Measurements from ENCODE around the gene AKAP8. TPM values are rescaled to one million over a fixed set of nuclear protein-coding genes. Genes with fewer than 3 reads are reported as not detected.

The AKAP8 gene
- polyA plus RNA-seq, 1 donor from 2014 or later, result 22.7 TPM

DNA sequence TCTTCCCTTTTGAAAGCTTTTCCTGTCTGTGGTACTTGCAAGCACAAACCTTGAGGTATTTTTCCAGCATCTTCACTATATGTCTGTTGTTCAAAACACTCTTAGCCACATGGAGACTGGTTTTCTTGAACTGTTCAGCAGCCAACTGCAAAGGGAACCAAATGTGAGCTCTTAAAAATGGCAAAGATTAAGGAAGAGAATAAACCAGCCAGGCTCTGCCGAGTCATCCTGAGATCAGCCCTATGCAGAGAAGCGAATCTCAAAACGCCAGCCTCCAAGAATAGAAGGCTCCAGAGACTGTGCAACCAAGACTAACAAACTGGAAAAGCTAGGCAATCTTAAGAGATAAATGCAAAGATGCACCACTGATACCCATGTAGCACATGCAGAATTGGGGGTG is 20.7 kb downstream of the AKAP8 start:
- Histone ChIP-seq H3K9me2 (ENCODE audit: insufficient read depth, low read length) (no peaks in the 10 kb centered on the region), H3F3A (ENCODE audit: insufficient read depth, low read length, poor library complexity, severe bottlenecking) (no peaks in the 10 kb centered on the region), H3K4me2 (ENCODE audit: low read length) (no peak overlapping the region), H3K9me3 (ENCODE audit: low read length) (no peaks in the 10 kb centered on the region), H3K27me3 (ENCODE audit: insufficient read depth, low read depth, low read length) (no peaks in the 10 kb centered on the region), H3K79me2 (replicated peaks; ENCODE audit: insufficient read depth, low read length) (no peaks in the 10 kb centered on the region), H3K36me3 (ENCODE audit: insufficient read depth, low read length) (no peaks in the 10 kb centered on the region), H3K4me3 (ENCODE audit: low read length) (peak overlapping the region; percentile 47), H3K9ac (ENCODE audit: low read length) (peak overlapping the region; percentile 32), H2AFZ (ENCODE audit: low read depth, low read length) (no peak overlapping the region), H3K27ac (ENCODE audit: low read length) (peak overlapping the region; percentile 82), H4K20me1 (ENCODE audit: insufficient read depth) (no peaks in the 10 kb centered on the region)
- TF ChIP-seq RAD21 (conservative IDR thresholded peaks at IDR 0.05), result no peak
- no peak for TF ChIP-seq MXI1 (conservative IDR thresholded peaks at IDR 0.05; ENCODE audit: poor library complexity, severe bottlenecking)

DNA sequence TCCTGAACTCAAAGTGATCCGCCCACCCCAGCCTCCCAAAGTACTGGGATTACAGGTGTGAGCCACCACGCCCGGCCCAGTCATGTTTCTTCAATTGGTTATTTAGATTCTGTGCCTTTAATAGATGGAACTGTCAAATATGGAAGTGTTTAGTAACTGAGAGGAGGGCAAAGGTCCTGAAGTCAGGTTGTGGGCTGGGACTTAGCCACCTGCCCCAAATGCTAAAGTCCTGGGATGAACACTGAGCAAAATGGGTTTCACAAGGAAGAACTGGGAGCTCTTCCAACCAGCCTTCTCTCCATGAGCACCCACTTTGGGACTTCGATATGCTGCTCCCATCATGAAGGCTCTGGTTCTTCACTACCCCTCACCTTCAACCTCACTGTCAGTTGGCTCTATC is 21.7 kb downstream of the AKAP8 start:
- no peaks in the 10 kb centered on the region for H3K36me3 ChIP-seq (ENCODE audit: insufficient read depth, low read length)
- no peaks in the 10 kb centered on the region for H3K27me3 ChIP-seq (ENCODE audit: insufficient read depth, low read depth, low read length)
- H3K79me2 ChIP-seq (replicated peaks; ENCODE audit: insufficient read depth, low read length), result no peaks in the 10 kb centered on the region
- H3K4me3 ChIP-seq (ENCODE audit: low read length), result no peak overlapping the region
- H4K20me1 ChIP-seq (ENCODE audit: insufficient read depth), result no peaks in the 10 kb centered on the region
- H2AFZ ChIP-seq (ENCODE audit: low read depth, low read length), result no peak overlapping the region
- no peak overlapping the region for H3K4me2 ChIP-seq (ENCODE audit: low read length)
- no peaks in the 10 kb centered on the region for H3K9me2 ChIP-seq (ENCODE audit: insufficient read depth, low read length)
- H3F3A ChIP-seq (ENCODE audit: insufficient read depth, low read length, poor library complexity, severe bottlenecking), result no peaks in the 10 kb centered on the region
- peak overlapping the region; percentile 82 for H3K27ac ChIP-seq (ENCODE audit: low read length)
- no peaks in the 10 kb centered on the region for H3K9me3 ChIP-seq (ENCODE audit: low read length)
- H3K9ac ChIP-seq (ENCODE audit: low read length), result no peak overlapping the region
- TF ChIP-seq RAD21 (conservative IDR thresholded peaks at IDR 0.05) (no peak), SMC3 (conservative IDR thresholded peaks at IDR 0.05; ENCODE audit: poor library complexity) (no peak), TAF1 (IDR thresholded peaks at IDR 0.05; ENCODE audit: low read depth) (no peak), EP300 (conservative IDR thresholded peaks at IDR 0.05; ENCODE audit: poor library complexity, severe bottlenecking) (no peak)

DNA sequence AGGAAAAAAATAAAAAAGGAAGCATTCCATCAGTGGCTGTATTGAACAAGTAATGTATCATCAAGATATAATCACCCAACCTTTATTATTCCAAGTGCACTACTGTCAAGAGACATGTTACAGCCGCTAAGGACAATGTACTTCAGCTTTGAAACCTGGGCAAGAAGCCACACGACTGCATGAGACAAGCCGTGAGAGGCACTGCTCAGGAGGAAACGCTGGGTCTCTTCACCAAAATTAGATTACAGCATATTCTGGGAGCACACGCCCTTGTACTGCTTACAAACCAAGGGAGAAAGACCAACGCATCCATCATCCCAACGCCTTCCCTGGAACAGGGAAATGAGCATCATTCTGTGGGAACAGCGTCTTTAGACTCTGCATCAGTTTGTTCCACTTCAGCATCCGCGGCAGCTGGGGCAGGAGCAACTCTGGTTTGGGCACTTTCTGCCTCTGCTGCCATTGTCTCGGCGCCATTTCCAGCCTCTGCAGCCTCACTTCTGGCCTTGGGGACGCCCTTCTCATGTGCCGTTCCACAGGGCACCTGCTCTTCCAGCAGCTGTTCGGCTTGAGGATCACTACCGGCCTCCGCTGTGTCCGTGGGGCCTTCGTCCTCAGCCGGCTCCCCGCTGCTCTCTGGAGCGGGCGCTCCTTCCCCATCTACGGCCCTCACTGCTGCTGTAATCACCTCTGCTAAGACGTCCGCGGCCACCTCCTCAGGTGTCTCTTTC is 24.9 kb downstream of the AKAP8 start:
- H3K79me2 ChIP-seq (replicated peaks; ENCODE audit: insufficient read depth, low read length), result no peaks in the 10 kb centered on the region
- H4K20me1 ChIP-seq (ENCODE audit: insufficient read depth), result no peaks in the 10 kb centered on the region
- no peaks in the 10 kb centered on the region for H3K9me2 ChIP-seq (ENCODE audit: insufficient read depth, low read length)
- no peaks in the 10 kb centered on the region for H3F3A ChIP-seq (ENCODE audit: insufficient read depth, low read length, poor library complexity, severe bottlenecking)
- H3K36me3 ChIP-seq (ENCODE audit: insufficient read depth, low read length), result no peaks in the 10 kb centered on the region
- no peaks in the 10 kb centered on the region for H3K9me3 ChIP-seq (ENCODE audit: low read length)
- TF ChIP-seq SMC3 (conservative IDR thresholded peaks at IDR 0.05; ENCODE audit: poor library complexity) (no peak), TAF1 (IDR thresholded peaks at IDR 0.05; ENCODE audit: low read depth) (no peak), RAD21 (conservative IDR thresholded peaks at IDR 0.05) (no peak), EZH2 (IDR thresholded peaks at IDR 0.05; ENCODE audit: borderline replicate concordance, insufficient read depth, low read length, poor library complexity, severe bottlenecking) (no peak), EP300 (conservative IDR thresholded peaks at IDR 0.05; ENCODE audit: poor library complexity, severe bottlenecking) (no peak), POLR2AphosphoS5 (IDR thresholded peaks at IDR 0.05) (no peak), MXI1 (conservative IDR thresholded peaks at IDR 0.05; ENCODE audit: poor library complexity, severe bottlenecking) (no peak)
- TF ChIP-seq, protein P1, sequence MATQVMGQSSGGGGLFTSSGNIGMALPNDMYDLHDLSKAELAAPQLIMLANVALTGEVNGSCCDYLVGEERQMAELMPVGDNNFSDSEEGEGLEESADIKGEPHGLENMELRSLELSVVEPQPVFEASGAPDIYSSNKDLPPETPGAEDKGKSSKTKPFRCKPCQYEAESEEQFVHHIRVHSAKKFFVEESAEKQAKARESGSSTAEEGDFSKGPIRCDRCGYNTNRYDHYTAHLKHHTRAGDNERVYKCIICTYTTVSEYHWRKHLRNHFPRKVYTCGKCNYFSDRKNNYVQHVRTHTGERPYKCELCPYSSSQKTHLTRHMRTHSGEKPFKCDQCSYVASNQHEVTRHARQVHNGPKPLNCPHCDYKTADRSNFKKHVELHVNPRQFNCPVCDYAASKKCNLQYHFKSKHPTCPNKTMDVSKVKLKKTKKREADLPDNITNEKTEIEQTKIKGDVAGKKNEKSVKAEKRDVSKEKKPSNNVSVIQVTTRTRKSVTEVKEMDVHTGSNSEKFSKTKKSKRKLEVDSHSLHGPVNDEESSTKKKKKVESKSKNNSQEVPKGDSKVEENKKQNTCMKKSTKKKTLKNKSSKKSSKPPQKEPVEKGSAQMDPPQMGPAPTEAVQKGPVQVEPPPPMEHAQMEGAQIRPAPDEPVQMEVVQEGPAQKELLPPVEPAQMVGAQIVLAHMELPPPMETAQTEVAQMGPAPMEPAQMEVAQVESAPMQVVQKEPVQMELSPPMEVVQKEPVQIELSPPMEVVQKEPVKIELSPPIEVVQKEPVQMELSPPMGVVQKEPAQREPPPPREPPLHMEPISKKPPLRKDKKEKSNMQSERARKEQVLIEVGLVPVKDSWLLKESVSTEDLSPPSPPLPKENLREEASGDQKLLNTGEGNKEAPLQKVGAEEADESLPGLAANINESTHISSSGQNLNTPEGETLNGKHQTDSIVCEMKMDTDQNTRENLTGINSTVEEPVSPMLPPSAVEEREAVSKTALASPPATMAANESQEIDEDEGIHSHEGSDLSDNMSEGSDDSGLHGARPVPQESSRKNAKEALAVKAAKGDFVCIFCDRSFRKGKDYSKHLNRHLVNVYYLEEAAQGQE (IDR thresholded peaks at IDR 0.05; ENCODE audit: borderline replicate concordance), result no peak
- TF ChIP-seq, protein P2, sequence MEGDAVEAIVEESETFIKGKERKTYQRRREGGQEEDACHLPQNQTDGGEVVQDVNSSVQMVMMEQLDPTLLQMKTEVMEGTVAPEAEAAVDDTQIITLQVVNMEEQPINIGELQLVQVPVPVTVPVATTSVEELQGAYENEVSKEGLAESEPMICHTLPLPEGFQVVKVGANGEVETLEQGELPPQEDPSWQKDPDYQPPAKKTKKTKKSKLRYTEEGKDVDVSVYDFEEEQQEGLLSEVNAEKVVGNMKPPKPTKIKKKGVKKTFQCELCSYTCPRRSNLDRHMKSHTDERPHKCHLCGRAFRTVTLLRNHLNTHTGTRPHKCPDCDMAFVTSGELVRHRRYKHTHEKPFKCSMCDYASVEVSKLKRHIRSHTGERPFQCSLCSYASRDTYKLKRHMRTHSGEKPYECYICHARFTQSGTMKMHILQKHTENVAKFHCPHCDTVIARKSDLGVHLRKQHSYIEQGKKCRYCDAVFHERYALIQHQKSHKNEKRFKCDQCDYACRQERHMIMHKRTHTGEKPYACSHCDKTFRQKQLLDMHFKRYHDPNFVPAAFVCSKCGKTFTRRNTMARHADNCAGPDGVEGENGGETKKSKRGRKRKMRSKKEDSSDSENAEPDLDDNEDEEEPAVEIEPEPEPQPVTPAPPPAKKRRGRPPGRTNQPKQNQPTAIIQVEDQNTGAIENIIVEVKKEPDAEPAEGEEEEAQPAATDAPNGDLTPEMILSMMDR (IDR thresholded peaks at IDR 0.05; ENCODE audit: poor library complexity, severe bottlenecking), result no peak
- no peaks in the 10 kb centered on the region for H3K27me3 ChIP-seq (ENCODE audit: insufficient read depth, low read depth, low read length)
- no peak overlapping the region for H3K4me2 ChIP-seq (ENCODE audit: low read length)
- no peak overlapping the region for H3K9ac ChIP-seq (ENCODE audit: low read length)
- no peak overlapping the region for H3K4me3 ChIP-seq (ENCODE audit: low read length)
- no peak overlapping the region for H3K27ac ChIP-seq (ENCODE audit: low read length)
- H2AFZ ChIP-seq (ENCODE audit: low read depth, low read length), result no peak overlapping the region

Measured in neural cell (in vitro differentiated cells).